ENCODE data around the gene FAM131C. TPM values are rescaled to one million over a fixed set of nuclear protein-coding genes. Genes with fewer than 3 reads are reported as not detected.
"Not testable (repeated sequence)": the region's sequence is repeated elsewhere in the genome, so short reads cannot be mapped to it uniquely, and the experiment has no call there.

FAM131C gene
- total RNA-seq, 1 donor from 2014 or later = 0.46 TPM

DNA sequence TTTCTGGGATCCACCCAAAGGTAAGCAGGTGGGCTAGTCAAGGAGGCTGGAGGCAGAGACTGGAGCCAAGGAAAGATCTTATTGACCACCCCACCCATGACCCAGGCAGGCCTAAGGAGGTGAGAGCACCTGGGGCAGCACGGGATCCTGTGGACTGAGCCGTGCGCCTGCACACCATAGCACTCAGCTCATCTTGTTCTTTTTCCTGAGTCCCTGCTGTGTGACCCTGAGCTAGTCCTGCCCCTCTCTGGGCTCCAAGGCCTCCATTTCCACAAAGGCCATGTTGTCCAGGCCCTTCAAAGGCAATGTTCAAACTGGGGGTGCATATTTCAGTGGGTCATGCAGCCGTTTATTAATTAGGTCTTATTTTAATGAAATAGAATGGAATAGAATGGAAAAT, 7.2 kb downstream of the FAM131C start:
- no peak overlapping the region for H3K4me3 ChIP-seq (ENCODE audit: low read depth, low read length)
- TF ChIP-seq, protein P1, sequence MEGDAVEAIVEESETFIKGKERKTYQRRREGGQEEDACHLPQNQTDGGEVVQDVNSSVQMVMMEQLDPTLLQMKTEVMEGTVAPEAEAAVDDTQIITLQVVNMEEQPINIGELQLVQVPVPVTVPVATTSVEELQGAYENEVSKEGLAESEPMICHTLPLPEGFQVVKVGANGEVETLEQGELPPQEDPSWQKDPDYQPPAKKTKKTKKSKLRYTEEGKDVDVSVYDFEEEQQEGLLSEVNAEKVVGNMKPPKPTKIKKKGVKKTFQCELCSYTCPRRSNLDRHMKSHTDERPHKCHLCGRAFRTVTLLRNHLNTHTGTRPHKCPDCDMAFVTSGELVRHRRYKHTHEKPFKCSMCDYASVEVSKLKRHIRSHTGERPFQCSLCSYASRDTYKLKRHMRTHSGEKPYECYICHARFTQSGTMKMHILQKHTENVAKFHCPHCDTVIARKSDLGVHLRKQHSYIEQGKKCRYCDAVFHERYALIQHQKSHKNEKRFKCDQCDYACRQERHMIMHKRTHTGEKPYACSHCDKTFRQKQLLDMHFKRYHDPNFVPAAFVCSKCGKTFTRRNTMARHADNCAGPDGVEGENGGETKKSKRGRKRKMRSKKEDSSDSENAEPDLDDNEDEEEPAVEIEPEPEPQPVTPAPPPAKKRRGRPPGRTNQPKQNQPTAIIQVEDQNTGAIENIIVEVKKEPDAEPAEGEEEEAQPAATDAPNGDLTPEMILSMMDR (conservative IDR thresholded peaks at IDR 0.05; ENCODE audit: low read depth, low read length) = no peak
- DNase-seq (ENCODE audit: low read depth) = no peak

DNA sequence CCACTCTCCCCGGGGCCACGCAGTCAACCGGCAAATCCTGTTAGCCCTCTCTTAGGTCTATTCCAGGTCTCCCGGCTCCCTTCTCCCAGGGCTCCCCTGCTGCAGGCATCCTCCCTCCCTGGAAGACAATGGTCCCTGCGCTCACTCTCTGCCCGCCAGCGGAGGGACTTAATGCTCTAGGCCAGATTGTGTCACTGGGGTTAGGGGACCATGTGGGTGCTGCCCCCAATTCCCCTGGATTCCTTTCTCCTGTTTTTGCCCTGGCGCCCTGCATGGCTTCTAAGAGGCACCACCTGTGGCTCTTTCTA, 8.2 kb downstream of the FAM131C start:
- DNase-seq (ENCODE audit: low read depth) = no peak
- TF ChIP-seq, protein P1 (conservative IDR thresholded peaks at IDR 0.05; ENCODE audit: low read depth, low read length) = no peak
- no peak overlapping the region for H3K4me3 ChIP-seq (ENCODE audit: low read depth, low read length)

DNA sequence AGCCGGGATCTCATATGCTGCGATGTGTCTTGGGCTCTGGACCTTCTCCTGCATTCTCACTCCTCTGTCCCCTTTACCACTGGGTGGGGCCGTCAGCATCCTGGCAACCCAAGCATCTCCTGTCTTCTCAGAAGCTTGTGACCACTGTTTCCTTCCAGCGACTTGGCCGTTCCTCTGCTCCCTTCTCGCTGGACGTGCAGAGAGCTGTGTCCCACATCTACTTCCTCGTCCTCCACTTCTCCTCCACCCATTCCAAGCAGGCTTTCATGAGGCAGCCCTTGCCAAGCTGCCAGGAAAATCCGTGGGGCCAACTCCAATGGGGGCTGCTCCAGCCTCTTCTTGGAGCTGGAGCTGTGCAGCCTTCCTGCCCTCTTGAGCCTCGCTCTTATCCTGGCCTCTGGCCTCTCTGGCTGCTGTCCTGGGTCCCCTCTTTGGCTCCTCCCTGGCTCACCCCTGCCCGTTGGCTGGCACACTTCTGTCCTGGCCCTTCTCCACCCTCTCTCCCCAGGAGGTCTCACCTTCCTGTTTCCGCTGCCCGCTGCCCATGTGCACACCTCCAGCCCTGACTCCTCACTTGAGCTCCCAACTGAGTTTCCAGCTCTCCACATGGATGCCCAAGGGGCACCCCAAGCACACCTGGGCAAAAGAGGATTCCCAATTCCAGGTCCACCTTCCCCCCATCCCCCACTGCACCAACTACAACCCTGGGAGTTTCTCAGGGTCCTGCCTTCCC, 8.7 kb downstream of the FAM131C start:
- H3K4me3 ChIP-seq (ENCODE audit: low read depth, low read length) = no peak overlapping the region
- TF ChIP-seq, protein P1 (conservative IDR thresholded peaks at IDR 0.05; ENCODE audit: low read depth, low read length) = no peak
- DNase-seq (ENCODE audit: low read depth) = no peak

DNA sequence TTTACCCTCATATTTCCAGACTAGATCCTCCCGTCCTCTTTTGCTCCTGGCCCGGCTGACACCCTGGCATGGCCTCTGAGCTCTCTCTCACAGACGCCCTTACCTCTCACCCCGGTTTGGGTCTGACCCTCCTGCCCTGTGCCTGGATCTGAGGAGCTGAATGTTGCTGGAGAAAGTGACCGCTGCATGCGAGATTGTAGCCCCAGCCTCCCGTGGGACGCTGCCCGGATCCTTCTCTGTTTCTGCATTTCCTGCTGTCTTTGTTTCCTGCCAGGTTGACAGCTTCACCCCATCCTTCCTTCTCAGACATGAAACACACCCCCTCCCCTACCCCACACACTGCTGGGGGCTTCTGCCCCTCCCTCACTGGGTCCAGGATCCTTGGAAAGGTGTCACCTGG, 9.5 kb downstream of the FAM131C start:
- TF ChIP-seq, protein P1 (conservative IDR thresholded peaks at IDR 0.05; ENCODE audit: low read depth, low read length) = no peak
- no peak for DNase-seq (ENCODE audit: low read depth)
- H3K4me3 ChIP-seq (ENCODE audit: low read depth, low read length) = no peak overlapping the region

DNA sequence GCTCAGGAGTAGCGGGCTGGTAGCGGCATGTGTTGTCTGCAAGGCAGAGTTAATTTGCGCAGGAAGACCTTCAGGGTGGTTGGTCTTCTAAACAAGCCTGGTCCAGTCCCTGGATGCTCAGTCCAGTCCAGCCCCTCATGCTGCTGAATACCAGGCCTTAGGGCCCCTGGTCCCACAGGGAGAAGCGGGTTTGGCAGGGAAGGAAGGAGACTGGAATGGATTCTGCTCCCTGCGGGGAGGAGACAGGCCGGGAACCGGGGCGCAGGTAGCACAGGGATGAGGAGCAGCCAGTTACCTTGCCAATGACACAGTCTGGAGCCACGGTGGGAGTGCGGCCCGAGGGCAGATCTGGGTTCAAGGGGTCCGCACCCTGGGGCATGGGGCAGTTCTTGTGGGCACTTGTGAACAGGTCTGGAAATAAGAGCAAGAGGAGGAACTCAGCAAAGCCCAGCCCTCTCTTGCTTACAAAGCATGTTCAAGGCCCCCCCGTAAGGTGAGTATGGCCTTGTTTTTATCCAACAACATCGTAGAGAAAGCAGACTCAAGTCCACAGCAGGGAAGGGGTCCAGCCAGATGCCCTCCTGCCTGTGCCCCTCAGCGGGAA, 10.1 kb downstream of the FAM131C start:
- TF ChIP-seq, protein P1 (conservative IDR thresholded peaks at IDR 0.05; ENCODE audit: low read depth, low read length) = no peak
- no peak overlapping the region for H3K4me3 ChIP-seq (ENCODE audit: low read depth, low read length)
- DNase-seq (ENCODE audit: low read depth) = no peak

GRCh38 chr1:16062687-16063075, 10.8 kb downstream of the FAM131C start:
- DNase-seq (ENCODE audit: low read depth) = not testable (repeated sequence)

DNA sequence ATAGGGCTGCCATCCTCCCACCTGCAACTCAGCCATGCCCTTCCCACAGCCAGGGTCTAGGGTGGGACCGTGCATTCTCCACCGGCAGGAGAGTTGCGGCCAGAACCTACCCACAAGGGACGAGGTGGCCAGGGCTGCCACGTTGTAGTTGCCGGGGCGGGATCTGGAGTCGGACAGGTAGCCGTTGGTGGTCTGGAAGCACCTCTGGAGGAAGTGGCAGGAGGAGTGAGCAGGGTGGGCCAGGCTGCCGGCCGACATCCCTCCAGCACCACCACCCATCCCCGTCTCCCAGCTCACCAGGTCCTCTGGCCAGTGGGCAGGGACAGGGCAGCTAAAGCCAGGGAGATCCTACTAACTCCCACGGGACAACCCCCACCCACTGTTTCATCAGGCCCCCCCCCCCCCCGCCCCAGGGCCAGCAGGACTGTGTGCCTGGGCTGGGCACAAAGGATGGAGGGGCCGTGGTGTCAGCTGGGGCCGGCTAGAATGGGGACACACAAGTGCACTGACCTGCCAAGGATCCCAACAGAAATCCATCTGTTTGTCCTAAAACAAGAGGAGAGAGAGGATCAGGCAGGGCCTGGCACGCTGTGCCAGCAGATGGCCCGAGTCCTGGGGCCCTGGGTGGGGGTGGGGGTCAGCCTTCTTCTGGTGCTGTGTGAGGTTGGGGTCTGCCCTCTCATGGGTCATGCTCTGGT, 11.3 kb downstream of the FAM131C start:
- not testable (repeated sequence) for H3K4me3 ChIP-seq (ENCODE audit: low read depth, low read length); DNase-seq (ENCODE audit: low read depth)

More at GRCh38 chr1:16062687-16063075, 10.8 kb downstream of the FAM131C start:
- not testable (repeated sequence) for H3K4me3 ChIP-seq (ENCODE audit: low read depth, low read length)

DNA sequence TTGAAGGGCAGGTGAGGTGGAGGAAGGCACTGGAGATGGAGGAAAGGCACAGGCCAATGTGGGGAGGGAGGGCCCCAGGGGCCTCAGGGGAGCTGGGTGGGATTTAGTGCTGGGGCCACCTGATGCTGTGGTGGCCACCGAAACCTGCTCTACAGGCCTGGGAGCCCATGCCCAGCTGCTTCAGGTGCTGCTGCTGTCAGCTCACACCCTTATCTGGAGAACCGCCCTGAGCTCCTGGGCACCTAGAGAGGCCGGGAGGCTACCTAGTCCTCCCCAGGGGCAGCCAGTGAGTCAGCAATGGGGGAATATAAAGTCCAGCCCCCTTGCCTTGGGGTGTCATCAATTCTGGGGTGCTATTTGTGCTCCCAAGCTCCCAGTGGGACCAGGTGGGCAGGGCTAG, 12.2 kb downstream of the FAM131C start:
- no peak for DNase-seq (ENCODE audit: low read depth)
- TF ChIP-seq, protein P1 (conservative IDR thresholded peaks at IDR 0.05; ENCODE audit: low read depth, low read length) = no peak
- H3K4me3 ChIP-seq (ENCODE audit: low read depth, low read length) = no peak overlapping the region

DNA sequence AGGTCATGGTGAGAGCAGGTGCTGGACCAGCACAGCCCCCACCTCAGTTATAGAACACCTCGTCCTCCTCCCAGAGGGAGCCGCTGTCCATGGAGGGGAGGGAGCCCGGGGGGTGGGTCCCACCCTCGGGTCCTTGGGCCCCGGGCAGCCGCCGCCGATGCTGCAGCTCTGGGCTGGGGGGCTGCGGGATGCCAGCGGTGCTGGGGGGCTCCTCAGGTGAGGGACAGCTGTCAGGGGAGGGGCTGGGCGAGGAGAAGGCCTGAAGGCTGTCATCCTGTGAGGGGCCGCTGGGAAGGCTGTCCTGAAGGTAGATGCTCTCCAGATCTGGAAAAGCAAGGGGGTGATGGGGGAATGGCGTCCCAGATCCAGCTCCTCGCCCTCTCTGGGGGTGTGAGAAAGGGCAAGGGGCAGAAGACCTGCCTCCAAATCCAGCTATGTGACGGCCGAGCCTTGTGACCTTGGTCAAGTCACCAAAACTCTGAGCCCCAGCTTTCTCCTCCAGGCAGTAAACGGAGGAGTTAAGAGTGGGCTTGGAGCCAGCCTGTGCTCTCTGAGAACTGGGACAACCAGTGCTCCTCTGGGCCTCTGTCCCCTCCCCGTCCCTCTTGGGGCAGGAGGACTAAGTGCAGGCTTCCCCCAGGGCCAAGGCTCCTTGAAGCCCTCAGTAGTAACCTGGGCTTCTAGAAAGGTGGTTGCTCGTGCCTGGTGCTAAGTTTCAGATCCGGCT, 14.9 kb downstream of the FAM131C start:
- not testable (repeated sequence) for H3K4me3 ChIP-seq (ENCODE audit: low read depth, low read length)

DNA sequence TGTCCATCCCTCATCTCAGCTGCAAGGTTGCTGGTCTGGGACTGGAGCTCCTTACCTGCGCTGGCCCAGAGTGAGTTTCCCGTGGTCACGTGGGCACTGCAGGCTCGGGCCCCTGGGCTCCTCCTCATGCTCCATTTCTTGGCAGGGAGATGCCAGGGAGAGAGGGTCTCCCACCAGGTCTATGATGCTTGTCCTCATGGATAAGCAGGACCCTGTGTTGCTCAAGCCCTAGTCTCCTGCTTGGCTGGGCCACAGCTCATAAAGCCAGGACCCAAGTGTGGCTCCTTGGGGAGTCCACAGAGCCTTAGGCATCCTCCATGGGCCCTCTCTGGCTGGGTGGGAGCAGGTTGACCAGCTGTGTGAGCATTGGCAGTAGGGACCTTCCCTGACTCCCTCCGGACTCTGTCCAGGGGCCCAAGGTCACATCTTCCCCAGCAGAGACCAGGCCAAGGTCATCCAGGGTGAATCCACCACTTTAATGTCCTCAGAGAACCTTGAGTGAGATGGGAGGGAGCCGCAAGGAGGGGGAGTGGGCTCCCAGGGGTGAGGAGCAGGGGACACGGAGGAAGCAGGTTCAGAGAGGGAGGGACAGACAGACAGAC, 16.0 kb downstream of the FAM131C start:
- H3K4me3 ChIP-seq (ENCODE audit: low read depth, low read length); DNase-seq (ENCODE audit: low read depth): not testable (repeated sequence)

More for the DNA sequence above, 14.9 kb downstream of the FAM131C start:
- DNase-seq (ENCODE audit: low read depth) = not testable (repeated sequence)

Measured in epithelial cell of proximal tubule (primary cell).